Measurements from ENCODE around the gene ATF6.

DNA sequence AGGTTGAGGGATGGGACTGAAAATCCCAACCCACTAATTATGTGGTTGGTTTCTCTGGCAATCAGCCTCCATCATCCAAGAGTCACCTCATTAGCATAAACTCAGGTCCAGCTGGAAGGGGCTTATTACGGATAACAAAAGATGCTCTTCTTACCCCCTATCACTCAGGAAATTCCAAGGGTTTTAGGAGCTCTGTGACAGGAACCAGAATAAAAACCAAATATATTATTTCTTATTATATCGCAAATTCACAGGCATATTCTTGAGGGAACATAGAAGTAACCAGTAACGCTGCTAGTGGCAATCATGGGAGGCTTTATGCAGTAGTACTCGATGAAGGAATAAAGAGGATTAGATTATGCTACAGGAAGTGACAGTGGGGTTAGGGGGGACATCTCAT is 59.7 kb downstream of the ATF6 start:
- TF ChIP-seq, protein P1, sequence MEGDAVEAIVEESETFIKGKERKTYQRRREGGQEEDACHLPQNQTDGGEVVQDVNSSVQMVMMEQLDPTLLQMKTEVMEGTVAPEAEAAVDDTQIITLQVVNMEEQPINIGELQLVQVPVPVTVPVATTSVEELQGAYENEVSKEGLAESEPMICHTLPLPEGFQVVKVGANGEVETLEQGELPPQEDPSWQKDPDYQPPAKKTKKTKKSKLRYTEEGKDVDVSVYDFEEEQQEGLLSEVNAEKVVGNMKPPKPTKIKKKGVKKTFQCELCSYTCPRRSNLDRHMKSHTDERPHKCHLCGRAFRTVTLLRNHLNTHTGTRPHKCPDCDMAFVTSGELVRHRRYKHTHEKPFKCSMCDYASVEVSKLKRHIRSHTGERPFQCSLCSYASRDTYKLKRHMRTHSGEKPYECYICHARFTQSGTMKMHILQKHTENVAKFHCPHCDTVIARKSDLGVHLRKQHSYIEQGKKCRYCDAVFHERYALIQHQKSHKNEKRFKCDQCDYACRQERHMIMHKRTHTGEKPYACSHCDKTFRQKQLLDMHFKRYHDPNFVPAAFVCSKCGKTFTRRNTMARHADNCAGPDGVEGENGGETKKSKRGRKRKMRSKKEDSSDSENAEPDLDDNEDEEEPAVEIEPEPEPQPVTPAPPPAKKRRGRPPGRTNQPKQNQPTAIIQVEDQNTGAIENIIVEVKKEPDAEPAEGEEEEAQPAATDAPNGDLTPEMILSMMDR (IDR thresholded peaks at IDR 0.05), result no peak
- no peak for TF ChIP-seq POLR2A (IDR thresholded peaks at IDR 0.05)
